HUES6 (cell line): ENCODE data around the gene PRMT5.

Source experiments
- H3K27ac ChIP-seq: 2 replicates; pipeline ENCODE4 v1.7.0; 2013; ENCODE audit warnings: low read depth, mild to moderate bottlenecking, low read length, inconsistent platforms
- H3K27me3 ChIP-seq: 2 replicates; pipeline ENCODE4 v1.6.1; 2013; ENCODE audit warnings: low read length; ENCODE audit not compliant: control insufficient read depth, insufficient read depth
- H3K36me3 ChIP-seq: 2 replicates; pipeline ENCODE4 v1.6.1; 2013; ENCODE audit warnings: low read length; ENCODE audit not compliant: control insufficient read depth, insufficient read depth
- H3K4me1 ChIP-seq: 2 replicates; pipeline ENCODE4 v1.6.1; 2013; ENCODE audit warnings: low read length; ENCODE audit not compliant: control insufficient read depth, insufficient read depth
- H3K4me3 ChIP-seq: 2 replicates; pipeline ENCODE4 v1.5.1; 2013; ENCODE audit warnings: low read depth, low read length
- H3K9ac ChIP-seq: one replicate; pipeline ENCODE4 v1.6.1; 2013; ENCODE audit warnings: mild to moderate bottlenecking, low read length
- H3K9me3 ChIP-seq: 2 replicates; pipeline ENCODE4 v1.6.1; 2013; ENCODE audit warnings: low read depth, low read length; ENCODE audit not compliant: control insufficient read depth, insufficient read depth

PRMT5 gene

DNA sequence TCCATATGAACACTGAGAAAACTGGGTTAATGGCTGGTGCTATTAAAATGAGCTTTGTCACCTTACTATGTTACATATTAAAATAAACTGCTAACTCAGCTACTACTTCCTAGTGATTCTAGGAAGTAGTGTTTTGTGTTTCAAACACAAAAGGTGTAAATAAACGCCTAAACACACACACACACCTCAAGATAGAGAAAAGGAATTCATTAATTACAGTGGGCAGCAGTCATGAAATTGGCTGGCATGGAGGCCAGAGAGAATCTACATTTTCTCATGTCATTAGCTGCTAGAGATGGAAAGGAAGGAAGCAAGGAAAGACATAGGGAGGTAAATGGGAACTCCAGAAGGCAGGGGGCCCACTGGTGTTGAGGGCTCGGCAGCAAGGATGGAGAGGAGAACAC, 787 bp upstream of the PRMT5 start:
- Histone ChIP-seq H3K27ac (no peak overlapping the region; the same call in 1 of the 2 replicates), H3K4me1 (no peaks in the 10 kb centered on the region; the same call in 1 of the 2 replicates), H3K9me3 (no peaks in the 10 kb centered on the region), H3K27me3 (no peaks in the 10 kb centered on the region), H3K4me3 (peak overlapping the region; percentile 86), H3K9ac (peak overlapping the region; percentile 44), H3K36me3 (peaks cover 23% of the 10 kb centered on the region)

DNA sequence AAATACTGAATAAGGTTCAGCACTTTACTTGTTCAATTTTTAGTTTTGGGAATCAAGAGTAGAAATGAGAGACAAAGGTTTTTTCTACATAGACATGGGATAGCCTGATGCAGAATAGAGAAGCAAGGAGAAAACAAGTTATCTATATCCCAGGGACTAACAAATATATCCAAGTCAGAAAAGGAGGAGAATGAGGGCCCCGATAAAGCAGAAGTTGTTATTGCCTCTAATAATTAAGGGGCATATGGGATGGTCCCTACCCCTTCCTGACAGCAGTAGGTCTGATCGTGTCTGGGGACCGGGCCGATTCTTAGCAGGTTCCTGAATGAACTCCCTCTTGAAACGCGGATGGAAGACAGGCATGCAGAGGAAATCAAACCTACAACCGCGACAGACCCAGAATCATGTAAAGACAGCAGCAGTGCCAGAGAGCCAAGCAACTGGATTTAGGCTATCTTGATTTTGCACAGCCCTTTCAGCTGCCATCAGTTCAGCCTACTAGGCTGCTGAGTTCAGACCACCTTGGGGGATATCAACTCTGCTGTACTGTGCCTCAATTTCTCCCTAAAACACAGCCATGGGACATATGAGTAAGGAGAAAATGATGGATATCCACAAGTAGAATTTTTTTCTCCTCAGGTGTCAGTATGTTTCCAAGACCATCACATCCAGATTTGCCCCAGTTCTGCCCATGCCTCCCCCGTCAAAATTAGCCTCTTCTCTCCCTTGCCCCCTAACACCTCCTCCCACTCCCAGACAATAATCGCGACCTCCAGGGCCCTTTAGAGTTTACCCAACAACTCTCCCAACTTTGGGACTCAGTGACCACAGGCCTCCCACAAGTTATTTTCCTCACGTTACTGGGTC, 706 bp downstream of the PRMT5 start:
- Histone ChIP-seq H3K9ac (peak overlapping the region; percentile 91), H3K9me3 (no peaks in the 10 kb centered on the region), H3K27me3 (no peaks in the 10 kb centered on the region), H3K27ac (peak overlapping the region; percentile 77), H3K4me1 (no peaks in the 10 kb centered on the region; the same call in 1 of the 2 replicates), H3K4me3 (peak overlapping the region; percentile 86), H3K36me3 (peaks cover 38% of the 10 kb centered on the region)

DNA sequence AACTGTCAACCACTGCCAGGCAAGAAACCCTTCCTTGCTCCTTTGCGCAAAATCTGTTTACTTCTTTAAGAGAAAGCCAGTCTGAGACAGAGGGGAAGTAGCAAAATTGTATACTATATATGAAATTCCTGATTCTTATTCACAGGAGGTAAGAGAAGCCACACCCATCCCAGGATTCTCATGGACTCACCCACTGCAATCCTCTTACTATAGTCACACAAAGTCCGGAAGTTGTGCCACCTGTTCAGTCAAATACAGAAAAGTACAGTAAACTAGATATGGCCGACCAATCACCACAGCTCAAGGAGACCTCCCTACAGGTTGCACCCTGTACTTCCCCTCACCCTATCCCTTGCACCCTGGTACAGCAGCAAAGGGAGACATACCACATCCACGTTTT, 2.9 kb downstream of the PRMT5 start:
- Histone ChIP-seq H3K27ac (no peak overlapping the region), H3K27me3 (no peaks in the 10 kb centered on the region), H3K9me3 (no peaks in the 10 kb centered on the region), H3K4me3 (no peak overlapping the region), H3K9ac (no peak overlapping the region), H3K36me3 (peaks cover 55% of the 10 kb centered on the region), H3K4me1 (no peaks in the 10 kb centered on the region; the same call in 1 of the 2 replicates)

DNA sequence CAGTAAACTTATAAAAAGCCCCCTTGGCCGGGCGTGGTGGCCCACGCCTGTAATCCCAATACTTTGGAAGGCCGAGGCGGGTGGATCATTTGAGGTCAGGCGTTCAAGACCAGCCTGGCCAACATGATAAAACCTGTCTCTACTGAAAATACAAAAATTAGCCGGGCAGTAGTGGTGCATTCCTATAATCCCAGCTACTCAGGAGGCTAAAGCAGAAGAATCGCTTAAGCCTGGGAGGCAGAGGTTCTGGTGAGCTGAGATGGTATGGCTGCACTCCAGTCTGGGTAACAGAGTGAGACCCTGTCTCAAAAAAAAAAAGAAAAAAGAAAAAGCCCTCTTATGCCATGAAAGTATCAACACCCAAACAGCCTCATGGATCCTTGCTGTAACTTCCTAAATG, 3.7 kb downstream of the PRMT5 start:
- Histone ChIP-seq H3K9ac (no peak overlapping the region), H3K9me3 (no peaks in the 10 kb centered on the region), H3K4me1 (no peaks in the 10 kb centered on the region; the same call in 1 of the 2 replicates), H3K36me3 (peaks cover 63% of the 10 kb centered on the region), H3K27me3 (no peaks in the 10 kb centered on the region), H3K27ac (no peak overlapping the region), H3K4me3 (no peak overlapping the region)

DNA sequence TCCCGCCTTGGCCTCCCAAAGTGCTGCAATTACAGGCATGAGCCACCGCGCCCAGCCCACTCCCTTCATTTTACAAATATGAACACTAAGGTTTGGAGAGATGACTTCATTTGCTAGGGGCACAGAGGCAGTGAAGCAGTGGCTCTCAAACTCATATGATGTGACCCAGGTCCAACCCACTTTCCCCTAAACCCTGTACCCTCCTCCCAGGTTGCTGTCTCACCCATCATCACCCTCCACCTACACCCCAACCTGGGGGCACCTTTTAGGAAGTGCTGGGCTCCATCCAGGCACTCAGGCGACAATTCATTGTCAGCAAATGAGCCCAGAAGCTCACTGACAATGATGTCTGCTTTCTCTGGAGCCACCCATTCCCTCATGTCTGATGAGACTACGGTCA, 5.4 kb downstream of the PRMT5 start:
- Histone ChIP-seq H3K4me3 (no peak overlapping the region), H3K9me3 (no peaks in the 10 kb centered on the region), H3K9ac (no peak overlapping the region), H3K36me3 (peaks cover 73% of the 10 kb centered on the region), H3K4me1 (peaks cover 6% of the 10 kb centered on the region), H3K27me3 (no peaks in the 10 kb centered on the region), H3K27ac (no peak overlapping the region)

DNA sequence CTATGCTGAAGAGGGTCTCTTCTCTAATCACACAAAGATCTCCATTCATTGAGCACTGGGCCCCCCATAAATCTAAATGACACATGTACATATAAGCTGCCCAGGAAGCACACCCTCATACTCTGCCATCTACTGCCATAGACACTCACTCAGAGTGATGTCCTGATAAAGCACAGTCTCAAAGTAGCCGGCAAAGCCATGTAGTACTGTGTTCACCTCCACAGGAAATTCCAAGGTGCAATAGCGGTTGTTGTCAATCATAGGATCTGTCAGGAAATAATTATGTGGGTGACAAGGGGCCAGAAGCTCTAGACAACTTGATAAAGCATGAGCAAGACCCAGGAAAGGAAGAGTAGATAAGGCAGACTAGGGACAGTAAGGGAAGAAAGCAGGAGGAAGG, 6.9 kb downstream of the PRMT5 start:
- no peaks in the 10 kb centered on the region for H3K27me3 ChIP-seq
- H3K36me3 ChIP-seq: peaks cover 72% of the 10 kb centered on the region
- no peak overlapping the region for H3K27ac ChIP-seq

DNA sequence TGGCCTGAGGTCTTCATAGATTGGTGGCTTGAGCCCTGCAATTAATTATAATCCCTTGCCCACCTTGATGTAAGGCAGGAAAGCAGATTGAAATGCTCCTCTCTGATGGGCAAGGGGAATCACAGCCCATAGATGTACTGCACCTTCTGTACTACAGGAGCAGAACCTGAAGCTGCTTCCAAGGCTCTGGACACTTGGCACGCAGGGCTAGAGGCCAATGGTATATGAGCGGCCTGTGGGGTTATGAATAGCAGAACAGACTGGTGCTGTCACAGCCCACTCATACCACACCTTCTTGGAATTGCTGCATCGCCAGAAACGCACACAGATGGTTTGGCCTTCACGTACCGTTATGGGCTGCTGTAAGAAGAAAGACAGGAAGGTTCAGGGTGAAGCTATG, 8.5 kb downstream of the PRMT5 start:
- no peaks in the 10 kb centered on the region for H3K27me3 ChIP-seq
- no peak overlapping the region for H3K27ac ChIP-seq
- H3K4me1 ChIP-seq: peaks cover 6% of the 10 kb centered on the region
- H3K36me3 ChIP-seq: peaks cover 59% of the 10 kb centered on the region
- no peak overlapping the region for H3K4me3 ChIP-seq
- H3K9ac ChIP-seq: no peak overlapping the region
- H3K9me3 ChIP-seq: no peaks in the 10 kb centered on the region

More for the DNA sequence above, 6.9 kb downstream of the PRMT5 start:
- Histone ChIP-seq H3K4me1 (peaks cover 6% of the 10 kb centered on the region), H3K4me3 (no peak overlapping the region), H3K9me3 (no peaks in the 10 kb centered on the region), H3K9ac (no peak overlapping the region)

DNA sequence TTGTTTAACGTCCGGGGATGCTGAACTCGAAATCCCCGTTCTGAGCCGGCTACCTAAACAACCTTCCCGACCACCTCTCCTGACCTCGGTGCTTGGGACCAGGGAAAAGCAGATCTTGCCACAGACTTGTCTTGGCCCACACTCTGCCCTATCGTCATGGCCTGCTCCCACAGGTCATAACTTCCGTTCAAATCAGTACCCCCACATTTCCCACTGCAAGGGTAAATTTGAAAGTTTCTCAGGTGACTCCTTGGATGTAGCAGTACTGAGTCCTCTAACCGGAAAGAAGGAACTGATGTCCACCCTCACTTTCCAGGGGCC, 9.6 kb downstream of the PRMT5 start:
- peaks cover 6% of the 10 kb centered on the region for H3K4me1 ChIP-seq
- H3K9me3 ChIP-seq: no peaks in the 10 kb centered on the region
- H3K27ac ChIP-seq: peak overlapping the region; percentile 6; the same call in 1 of the 2 replicates
- H3K27me3 ChIP-seq: no peaks in the 10 kb centered on the region
- H3K4me3 ChIP-seq: peak overlapping the region; percentile 57
- peak overlapping the region; percentile 36 for H3K9ac ChIP-seq
- peaks cover 50% of the 10 kb centered on the region for H3K36me3 ChIP-seq

DNA sequence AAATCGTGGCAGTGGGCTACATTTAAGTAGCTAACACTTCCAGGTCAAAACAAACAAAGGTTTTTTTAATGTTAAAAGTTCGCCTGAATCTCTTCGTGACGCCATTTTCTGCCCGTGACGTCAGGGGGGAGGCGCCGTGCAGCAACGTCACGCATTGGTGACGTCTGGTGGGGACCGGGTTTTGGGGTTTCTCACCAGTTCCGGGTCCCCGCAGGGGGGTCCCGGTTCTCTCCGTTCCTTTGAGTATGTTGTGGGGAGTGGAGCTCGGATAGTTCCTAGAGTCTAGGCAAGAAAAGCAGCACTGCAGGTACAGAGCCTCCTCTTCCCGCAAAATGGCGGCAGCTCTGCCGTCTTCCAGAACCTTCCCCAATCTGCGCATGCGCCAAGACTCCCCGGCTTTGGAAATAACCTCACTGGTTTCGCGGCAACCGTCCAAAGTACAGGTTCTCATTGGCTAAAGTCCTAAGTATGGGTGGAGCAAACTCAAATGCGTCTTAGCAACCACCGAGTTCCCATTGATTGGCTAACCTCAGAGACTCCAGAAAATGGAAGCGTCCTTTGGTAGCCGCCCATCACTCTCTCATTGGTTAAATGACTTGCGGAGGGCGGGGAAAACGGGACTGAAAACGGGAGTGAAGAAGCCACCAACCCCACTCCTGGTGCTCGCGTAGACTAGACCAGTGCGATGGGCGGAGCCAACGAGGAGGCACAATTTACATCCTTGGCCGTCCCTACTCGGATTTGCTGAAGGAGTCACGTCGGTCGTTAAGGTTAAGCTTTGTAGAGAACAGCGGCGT, 10.2 kb downstream of the PRMT5 start, which contains the start of gene RBM23:
Gene RBM23 (minus strand): TSS at position 346 of the 797 bp plus-strand sequence.
- H3K27me3 ChIP-seq: no peaks in the 10 kb centered on the region
- H3K9me3 ChIP-seq: no peaks in the 10 kb centered on the region
- peak within 1 kb of the TSS; percentile 88 for H3K9ac ChIP-seq
- peaks cover 44% of the 10 kb centered on the region for H3K36me3 ChIP-seq
- peak within 1 kb of the TSS; percentile 87 for H3K4me3 ChIP-seq
- H3K4me1 ChIP-seq: peaks cover 6% of the 10 kb centered on the region
- peak within 1 kb of the TSS; percentile 95 for H3K27ac ChIP-seq

DNA sequence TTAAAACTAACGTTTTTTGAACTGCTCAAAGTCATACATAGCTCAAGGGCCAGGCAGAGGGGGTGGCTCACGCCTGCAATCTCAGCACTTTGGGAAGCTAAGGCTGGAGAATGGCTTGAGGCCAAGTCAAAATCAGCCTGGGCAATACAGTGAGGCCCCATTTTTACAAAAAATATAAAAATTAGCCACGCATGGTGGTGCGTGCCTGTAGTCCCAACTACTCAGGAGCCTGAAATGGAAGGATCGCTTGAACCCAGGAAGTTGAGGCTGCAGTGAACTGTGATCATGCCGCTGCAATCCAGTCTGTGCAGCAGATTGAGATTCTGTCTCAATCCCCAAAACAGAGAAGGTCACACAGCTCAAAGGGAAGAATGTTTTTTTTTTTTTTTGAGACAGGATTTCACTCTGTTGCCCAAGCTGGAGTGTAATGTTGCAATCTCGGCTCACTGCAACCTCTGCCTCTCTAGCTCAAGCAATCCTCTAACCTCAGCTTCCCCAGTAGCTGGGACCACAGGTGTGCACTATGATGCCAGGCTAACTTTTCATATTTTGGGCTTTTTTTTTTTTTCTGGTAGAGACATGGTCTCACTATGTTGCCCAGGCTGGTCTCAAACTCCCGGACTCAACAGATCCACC, 13.2 kb downstream of the PRMT5 start:
- Histone ChIP-seq H3K4me3 (no peak overlapping the region), H3K9ac (no peak overlapping the region), H3K9me3 (no peaks in the 10 kb centered on the region), H3K36me3 (peaks cover 22% of the 10 kb centered on the region), H3K27ac (no peak overlapping the region), H3K27me3 (no peaks in the 10 kb centered on the region), H3K4me1 (peaks cover 6% of the 10 kb centered on the region)
